ENCODE measurements around the gene ANKDD1B. TPM values are rescaled to one million over a fixed set of nuclear protein-coding genes. Genes with fewer than 3 reads are reported as not detected.

The ANKDD1B gene
- total RNA-seq, 3 donors from 2014 or later = 0.14 TPM; not detected in 2

DNA sequence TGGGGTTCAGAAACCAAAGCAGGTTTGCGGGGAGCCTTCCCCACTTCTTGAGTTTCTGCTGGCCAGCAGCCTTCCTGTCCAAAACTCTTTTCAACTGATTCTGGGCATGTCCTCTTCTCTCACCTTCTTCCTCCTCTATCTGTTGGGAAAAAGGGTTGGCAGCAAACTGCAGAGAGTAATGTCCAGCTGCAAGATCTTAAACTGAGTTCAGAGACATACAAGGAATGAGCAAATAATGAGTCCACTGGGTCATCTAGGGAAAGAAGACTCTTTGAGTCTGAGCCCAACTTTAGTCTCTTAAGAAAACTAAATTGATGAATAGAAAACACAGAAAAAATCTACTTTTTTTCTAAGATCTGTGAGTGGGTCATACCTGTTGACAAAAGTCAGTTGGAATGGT, 16.5 kb downstream of the ANKDD1B start:
- no peak for ATAC-seq
- Mint-ChIP-seq H3K27me3 (ENCODE audit: low read depth) (no peaks in the 10 kb centered on the region), H3K4me1 (ENCODE audit: low read depth) (no peaks in the 10 kb centered on the region), H3K9me3 (no peaks in the 10 kb centered on the region), H3K4me3 (no peak overlapping the region), H3K36me3 (ENCODE audit: insufficient read depth) (peaks cover 2% of the 10 kb centered on the region)
- DNase-seq = no peak

DNA sequence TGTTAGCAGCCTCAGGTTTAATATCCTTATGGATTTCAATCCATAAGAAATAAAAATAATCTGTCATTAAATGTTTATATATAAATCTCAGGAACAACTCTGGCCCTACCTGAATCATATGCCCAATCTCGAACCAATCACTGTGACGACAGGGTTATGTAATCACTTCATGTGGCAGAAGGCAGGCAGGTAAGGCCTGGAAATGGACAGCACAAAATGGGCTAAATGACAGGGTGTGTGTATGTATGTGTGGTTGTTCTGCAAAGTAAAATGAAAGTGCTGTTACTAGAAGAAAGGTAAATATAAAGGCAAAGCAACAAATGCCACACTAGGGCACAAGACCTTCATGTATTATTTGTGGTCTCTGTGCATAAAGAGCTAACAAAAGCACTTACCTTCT, 19.6 kb downstream of the ANKDD1B start:
- Mint-ChIP-seq H3K4me1 (ENCODE audit: low read depth) (no peaks in the 10 kb centered on the region), H3K27me3 (ENCODE audit: low read depth) (no peaks in the 10 kb centered on the region), H3K9me3 (peaks cover 5% of the 10 kb centered on the region), H3K4me3 (no peak overlapping the region), H3K36me3 (ENCODE audit: insufficient read depth) (peaks cover 3% of the 10 kb centered on the region)
- no peak for DNase-seq
- ATAC-seq = no peak

DNA sequence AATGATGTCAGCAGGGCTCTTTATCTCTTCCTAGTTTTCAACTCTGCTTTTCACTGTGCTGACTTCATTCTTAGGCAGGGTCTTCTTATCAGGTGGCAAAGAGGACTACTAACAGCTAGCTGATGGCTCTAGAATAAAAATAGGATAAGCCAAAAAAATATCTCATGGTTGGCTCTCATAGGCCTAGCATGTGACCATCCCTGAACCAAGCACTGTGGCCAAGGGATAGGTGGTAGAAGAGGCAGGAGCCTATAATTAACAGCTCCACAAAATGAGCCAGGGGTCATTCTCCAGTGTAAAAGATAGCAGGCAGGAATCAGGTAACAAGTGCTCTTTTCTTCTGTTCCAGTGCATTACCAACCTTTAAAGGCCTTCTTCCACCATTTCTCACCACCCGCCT, 21.1 kb downstream of the ANKDD1B start:
- ATAC-seq (no peak), DNase-seq (no peak)
- peaks cover 3% of the 10 kb centered on the region for H3K36me3 Mint-ChIP-seq (ENCODE audit: insufficient read depth)
- H3K9me3 Mint-ChIP-seq = peaks cover 5% of the 10 kb centered on the region
- H3K4me3 Mint-ChIP-seq = no peak overlapping the region
- no peaks in the 10 kb centered on the region for H3K27me3 Mint-ChIP-seq (ENCODE audit: low read depth)
- H3K4me1 Mint-ChIP-seq (ENCODE audit: low read depth) = no peaks in the 10 kb centered on the region

DNA sequence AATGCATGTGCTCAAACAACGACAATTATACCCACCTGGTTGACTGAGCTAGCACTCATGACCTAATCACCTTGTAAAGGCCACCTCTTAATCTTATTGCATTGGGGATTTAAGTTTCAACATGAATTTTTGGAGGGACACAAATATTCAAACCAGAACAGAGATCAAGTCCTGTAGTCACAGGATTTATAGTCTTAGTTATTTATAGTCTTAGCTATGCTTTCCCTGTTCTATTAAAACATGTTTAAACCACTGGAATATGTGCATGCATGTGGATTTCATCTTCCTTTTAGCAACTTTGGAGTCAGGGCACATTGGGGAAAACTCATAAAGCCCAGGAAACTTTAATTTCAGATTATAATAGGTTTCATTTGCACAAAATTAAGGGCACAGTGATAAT, 26.7 kb downstream of the ANKDD1B start:
- H3K27me3 Mint-ChIP-seq (ENCODE audit: low read depth) = no peaks in the 10 kb centered on the region
- no peak for ATAC-seq
- peaks cover 5% of the 10 kb centered on the region for H3K9me3 Mint-ChIP-seq
- no peaks in the 10 kb centered on the region for H3K4me1 Mint-ChIP-seq (ENCODE audit: low read depth)
- H3K36me3 Mint-ChIP-seq (ENCODE audit: insufficient read depth) = peaks cover 2% of the 10 kb centered on the region
- no peak for DNase-seq
- no peak overlapping the region for H3K4me3 Mint-ChIP-seq

DNA sequence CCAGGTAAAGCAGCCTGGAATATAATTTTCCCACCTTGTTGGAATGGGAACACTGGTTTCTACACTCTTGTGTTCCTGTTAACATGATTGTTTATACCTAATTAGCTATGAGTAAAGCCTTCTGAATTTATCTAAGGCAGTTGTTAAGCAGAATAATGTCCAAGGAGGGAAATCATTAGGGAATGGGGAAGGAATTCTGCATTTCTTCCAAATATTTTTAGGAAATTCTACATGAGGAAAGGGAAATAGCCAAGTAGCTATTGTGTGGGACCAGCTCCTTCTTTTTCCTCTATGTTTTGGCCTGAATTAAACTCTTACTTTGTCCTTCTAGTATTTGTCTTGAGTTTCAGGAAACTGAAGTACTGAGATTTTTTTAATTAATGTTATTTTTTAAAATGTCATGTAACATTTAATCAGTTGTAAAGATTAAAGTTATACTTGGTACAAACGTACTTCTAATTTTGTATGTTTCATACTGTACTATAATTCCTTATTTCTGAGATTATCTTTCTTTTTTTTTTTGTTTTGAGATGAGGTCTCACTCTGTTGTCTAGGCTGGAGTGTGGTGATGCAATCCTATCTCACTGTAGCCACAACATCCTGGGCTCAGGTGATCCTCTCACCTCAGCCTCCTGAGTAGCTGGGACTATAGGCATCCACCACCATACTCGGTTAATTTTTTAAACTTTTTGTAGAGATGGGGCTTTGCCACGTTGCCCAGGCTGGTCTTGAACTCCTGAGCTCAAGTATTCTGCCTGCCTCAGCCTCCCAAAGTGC, 28.5 kb downstream of the ANKDD1B start:
- no peaks in the 10 kb centered on the region for H3K9me3 Mint-ChIP-seq
- no peaks in the 10 kb centered on the region for H3K4me1 Mint-ChIP-seq (ENCODE audit: low read depth)
- peaks cover 1% of the 10 kb centered on the region for H3K36me3 Mint-ChIP-seq (ENCODE audit: insufficient read depth)
- ATAC-seq (no peak), DNase-seq (no peak)
- H3K4me3 Mint-ChIP-seq = no peak overlapping the region
- no peaks in the 10 kb centered on the region for H3K27me3 Mint-ChIP-seq (ENCODE audit: low read depth)

DNA sequence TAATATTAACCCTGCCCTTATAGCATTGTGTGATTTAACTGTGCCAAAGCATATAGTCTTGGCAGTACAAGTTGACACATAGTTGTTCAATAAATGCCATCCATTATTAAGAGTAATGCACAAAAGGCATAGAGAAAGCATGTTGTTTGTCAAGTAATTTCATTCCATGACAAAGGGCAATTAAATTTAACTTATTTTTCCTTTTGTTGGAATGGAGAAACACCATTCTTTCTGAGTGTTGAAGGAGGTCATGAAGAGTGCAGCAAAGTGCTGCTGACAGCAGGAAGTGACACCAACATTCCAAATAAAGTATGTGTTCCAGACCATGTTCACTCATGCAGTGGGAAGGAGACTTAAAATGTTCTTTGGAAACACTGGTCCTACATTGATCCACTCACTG, 29.1 kb downstream of the ANKDD1B start:
- no peaks in the 10 kb centered on the region for H3K36me3 Mint-ChIP-seq (ENCODE audit: insufficient read depth)
- no peaks in the 10 kb centered on the region for H3K27me3 Mint-ChIP-seq (ENCODE audit: low read depth)
- DNase-seq (no peak), ATAC-seq (no peak)
- H3K4me3 Mint-ChIP-seq = no peak overlapping the region
- H3K9me3 Mint-ChIP-seq = no peaks in the 10 kb centered on the region
- H3K4me1 Mint-ChIP-seq (ENCODE audit: low read depth) = no peaks in the 10 kb centered on the region

DNA sequence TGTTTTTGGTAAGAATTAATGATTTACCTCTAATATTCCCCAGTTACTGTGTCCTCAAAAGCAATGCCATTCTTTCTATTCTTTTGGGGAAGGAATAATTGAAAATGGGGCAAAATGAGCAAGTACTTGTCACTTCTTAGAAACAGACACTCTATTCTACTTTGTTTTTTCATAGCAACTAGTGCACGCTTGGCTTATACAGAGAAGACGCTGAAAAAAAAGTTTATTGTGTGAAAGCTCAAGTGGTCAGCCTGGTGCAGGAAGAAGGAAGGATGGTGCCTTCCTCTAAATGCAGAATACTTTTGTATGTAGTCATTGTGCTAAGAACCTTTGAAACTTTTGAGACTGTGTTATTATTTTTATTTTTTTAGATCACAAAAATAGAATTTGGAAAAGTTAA, 29.6 kb downstream of the ANKDD1B start:
- DNase-seq (no peak), ATAC-seq (no peak)
- H3K27me3 Mint-ChIP-seq (ENCODE audit: low read depth) = no peaks in the 10 kb centered on the region
- H3K36me3 Mint-ChIP-seq (ENCODE audit: insufficient read depth) = no peaks in the 10 kb centered on the region
- no peak overlapping the region for H3K4me3 Mint-ChIP-seq
- H3K9me3 Mint-ChIP-seq = no peaks in the 10 kb centered on the region
- H3K4me1 Mint-ChIP-seq (ENCODE audit: low read depth) = no peaks in the 10 kb centered on the region

DNA sequence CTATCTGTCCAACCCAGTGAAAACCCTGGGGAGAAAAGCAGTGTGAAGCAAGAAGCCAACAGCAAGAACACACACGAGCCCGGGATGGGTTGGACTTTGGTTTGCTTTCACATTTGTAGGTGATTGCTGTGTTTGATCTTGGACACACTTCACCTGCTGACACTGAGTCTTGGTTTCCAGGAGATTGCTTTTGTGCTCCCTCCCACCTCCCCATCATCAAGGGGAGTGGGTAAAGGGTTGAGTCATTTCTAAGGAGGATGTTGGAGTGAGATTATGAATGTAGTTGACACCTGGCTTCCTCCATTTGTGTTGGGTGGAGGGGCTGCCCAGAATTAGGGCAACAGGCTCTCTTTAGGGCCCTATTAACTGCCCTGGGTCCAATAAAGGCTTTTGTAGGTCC, 37.5 kb downstream of the ANKDD1B start:
- ATAC-seq = peak in 1 of 2 donors; percentile 14
- H3K27me3 Mint-ChIP-seq (ENCODE audit: low read depth) = no peaks in the 10 kb centered on the region
- H3K9me3 Mint-ChIP-seq = no peaks in the 10 kb centered on the region
- H3K4me3 Mint-ChIP-seq = no peak overlapping the region
- DNase-seq = no peak
- peaks cover 2% of the 10 kb centered on the region for H3K4me1 Mint-ChIP-seq (ENCODE audit: low read depth)
- no peaks in the 10 kb centered on the region for H3K36me3 Mint-ChIP-seq (ENCODE audit: insufficient read depth)

DNA sequence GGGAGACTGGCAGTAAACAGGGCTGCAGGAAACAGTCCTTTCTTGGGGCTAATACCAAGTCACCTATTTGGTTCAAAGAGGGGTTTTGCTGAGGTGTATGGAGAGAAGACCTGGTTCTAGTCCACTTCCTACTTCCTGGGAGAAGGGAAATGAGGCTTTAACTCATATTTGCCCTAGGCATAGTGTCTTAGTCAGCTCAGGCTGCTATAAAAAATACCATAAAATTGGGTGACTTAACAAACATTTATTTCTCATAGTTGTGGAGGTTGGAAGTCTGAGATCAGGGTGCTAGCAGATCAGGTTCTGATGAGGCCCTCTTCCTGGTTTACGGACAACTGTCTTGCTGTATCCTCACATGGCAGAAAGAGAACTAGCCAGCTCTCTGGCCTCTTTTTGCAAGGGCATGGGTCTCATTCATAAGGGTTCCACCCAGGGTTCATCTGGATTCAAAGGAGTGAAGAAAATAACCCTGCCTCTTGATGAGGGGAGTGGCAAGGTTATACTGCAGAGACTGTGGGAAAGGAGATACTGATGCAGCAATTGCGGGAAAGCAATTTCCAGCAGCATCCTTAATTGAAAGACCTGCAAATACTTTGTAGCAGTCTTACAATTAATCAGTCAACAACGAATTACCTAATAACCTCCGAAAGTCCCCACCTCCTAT, 40.5 kb downstream of the ANKDD1B start:
- DNase-seq (no peak), ATAC-seq (no peak)
- Mint-ChIP-seq H3K36me3 (ENCODE audit: insufficient read depth) (no peaks in the 10 kb centered on the region), H3K4me3 (no peak overlapping the region), H3K27me3 (ENCODE audit: low read depth) (no peaks in the 10 kb centered on the region), H3K4me1 (ENCODE audit: low read depth) (peaks cover 2% of the 10 kb centered on the region), H3K9me3 (no peaks in the 10 kb centered on the region)

DNA sequence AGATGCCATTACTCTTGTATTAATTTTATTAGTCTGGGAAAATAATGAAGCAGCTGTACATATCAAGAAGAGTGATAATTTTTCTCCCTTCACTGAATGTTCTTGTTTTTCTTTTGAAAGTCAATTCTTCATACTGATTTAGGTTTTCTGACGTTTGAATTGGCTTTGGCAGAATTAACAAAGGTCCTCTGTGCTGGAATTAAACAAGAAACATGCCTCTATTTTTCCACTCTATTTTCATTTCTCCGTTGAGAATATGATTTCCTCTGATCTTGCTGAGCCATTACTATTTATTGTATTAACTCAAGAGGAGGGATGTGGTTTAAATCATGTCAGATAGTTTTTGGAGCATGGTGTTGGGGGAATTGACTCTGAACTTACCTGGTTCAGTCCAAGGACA, 42.3 kb downstream of the ANKDD1B start:
- H3K27me3 Mint-ChIP-seq (ENCODE audit: low read depth) = no peaks in the 10 kb centered on the region
- H3K4me1 Mint-ChIP-seq (ENCODE audit: low read depth) = peaks cover 2% of the 10 kb centered on the region
- H3K36me3 Mint-ChIP-seq (ENCODE audit: insufficient read depth) = no peaks in the 10 kb centered on the region
- H3K4me3 Mint-ChIP-seq = no peak overlapping the region
- no peaks in the 10 kb centered on the region for H3K9me3 Mint-ChIP-seq
- DNase-seq (no peak), ATAC-seq (no peak)

DNA sequence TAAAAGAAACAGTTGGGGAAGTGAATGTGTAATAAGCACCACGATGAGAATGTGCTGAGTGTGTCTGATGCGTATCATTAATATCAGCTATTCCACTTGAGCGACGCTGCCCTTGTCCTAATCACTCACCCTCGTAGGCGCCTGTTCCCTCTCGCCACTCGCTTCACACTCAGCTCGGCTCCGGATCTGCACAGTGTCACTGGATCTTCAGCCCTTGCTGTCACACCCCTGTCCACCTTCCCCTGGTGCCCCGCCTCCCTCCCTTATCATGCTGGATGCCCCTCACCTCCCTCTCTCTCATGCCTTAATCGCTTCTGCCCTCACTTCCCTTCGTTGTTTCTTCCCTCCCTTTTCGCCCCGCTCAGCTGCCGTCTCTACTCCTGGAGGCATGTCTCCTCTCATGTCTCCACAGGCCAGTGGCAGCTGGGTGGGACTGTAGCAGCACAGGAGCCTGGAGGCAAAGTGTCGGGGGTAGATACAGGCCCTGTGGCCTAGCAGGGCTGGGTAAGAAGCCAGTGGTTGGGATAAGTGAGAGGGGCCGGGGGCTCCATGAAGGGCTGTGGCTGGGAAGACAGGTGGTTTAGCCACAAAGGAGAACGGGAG, 43.5 kb downstream of the ANKDD1B start:
- Mint-ChIP-seq H3K27me3 (ENCODE audit: low read depth) (no peaks in the 10 kb centered on the region), H3K36me3 (ENCODE audit: insufficient read depth) (no peaks in the 10 kb centered on the region), H3K4me3 (no peak overlapping the region), H3K4me1 (ENCODE audit: low read depth) (no peaks in the 10 kb centered on the region), H3K9me3 (no peaks in the 10 kb centered on the region)
- DNase-seq (no peak), ATAC-seq (no peak)

DNA sequence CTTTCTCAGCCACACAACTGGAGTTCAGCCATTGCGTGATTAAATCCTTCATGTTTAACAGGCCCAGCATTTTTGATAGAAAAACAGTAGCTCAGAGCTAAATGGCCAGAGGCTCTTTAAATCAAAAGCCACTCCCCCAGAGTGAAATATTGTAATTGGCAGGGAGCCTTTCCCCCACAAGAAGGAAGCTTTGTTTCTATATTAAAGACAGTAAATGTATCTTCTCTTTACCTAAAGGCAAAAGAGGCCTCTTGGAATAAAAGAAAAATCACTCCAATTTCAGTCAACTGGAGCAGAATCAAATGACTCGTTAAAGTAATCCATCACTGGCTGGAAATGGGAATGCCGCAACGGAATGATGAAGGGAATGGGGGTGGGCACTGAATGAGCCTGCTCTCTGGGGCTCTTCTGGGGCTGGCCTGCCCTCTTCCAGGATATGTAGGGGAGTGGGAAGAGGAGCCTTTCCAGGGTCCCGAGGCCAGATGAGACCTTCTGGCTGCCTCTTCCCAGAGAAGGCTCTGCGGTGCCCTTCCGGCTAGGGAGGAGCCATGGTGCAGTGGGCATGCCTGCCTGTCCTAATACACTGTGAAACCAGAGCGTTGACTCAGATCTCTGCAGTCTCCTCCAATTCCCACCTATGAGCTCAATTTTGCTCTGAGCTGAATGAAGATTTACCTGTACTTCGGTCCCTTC, 45.2 kb downstream of the ANKDD1B start:
- H3K9me3 Mint-ChIP-seq = no peaks in the 10 kb centered on the region
- H3K4me3 Mint-ChIP-seq = peak overlapping the region; percentile 14
- H3K36me3 Mint-ChIP-seq (ENCODE audit: insufficient read depth) = no peaks in the 10 kb centered on the region

DNA sequence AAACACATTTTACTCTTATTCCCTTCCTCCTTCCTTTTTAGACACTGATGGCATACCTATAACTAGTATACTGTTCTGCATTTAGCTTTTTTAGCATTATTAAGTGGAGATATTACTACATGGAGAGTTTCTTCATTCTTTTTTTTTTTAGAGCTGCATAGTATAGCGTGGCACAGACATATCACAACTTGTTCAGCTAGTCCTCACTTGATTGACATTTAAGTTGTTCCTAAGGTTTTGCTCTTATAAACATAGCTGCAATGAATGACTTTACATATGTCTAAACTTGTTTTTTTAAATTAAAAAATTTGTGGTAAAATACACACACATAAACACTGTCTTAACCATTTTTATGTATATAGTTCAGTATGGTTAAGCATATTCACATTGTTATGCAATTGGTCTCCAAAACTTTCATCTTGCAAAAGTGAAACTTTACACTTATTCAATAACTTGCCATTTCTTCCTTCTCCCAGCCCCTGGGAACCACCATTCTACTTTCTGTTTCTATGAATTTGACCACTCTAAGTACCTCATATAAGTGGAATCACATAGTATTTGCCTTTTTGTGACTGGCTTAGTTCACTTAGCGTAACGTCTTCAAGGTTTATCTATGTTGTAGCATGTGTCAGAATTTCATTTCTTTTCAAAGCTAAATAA, 48.7 kb downstream of the ANKDD1B start:
- no peaks in the 10 kb centered on the region for H3K27me3 Mint-ChIP-seq (ENCODE audit: low read depth)
- ATAC-seq (no peak), DNase-seq (no peak)
- H3K9me3 Mint-ChIP-seq = no peaks in the 10 kb centered on the region
- H3K4me3 Mint-ChIP-seq = no peak overlapping the region
- H3K4me1 Mint-ChIP-seq (ENCODE audit: low read depth) = peaks cover 1% of the 10 kb centered on the region
- H3K36me3 Mint-ChIP-seq (ENCODE audit: insufficient read depth) = no peaks in the 10 kb centered on the region

More for the DNA sequence above, 45.2 kb downstream of the ANKDD1B start:
- H3K4me1 Mint-ChIP-seq (ENCODE audit: low read depth) = peaks cover 1% of the 10 kb centered on the region
- DNase-seq (no peak), ATAC-seq (no peak)
- no peaks in the 10 kb centered on the region for H3K27me3 Mint-ChIP-seq (ENCODE audit: low read depth)
